Activated CD4-positive, alpha-beta T cell treated with anti-CD3 and anti-CD28 coated beads, Interleukin-2, amount 50 U/mL, for 4 hours (primary cell): Measurements from ENCODE around the gene CRYBB2.
"Not testable (repeated sequence)": the region's sequence is repeated elsewhere in the genome, so short reads cannot be mapped to it uniquely, and the experiment has no call there.

Experiments
- DNase-seq, 2 experiments: peaks; one replicate each; pipeline ENCODE4 v3.0.0-alpha.2; 2020

Gene CRYBB2

GRCh38 chr22:25236417-25236816 lies 17.0 kb downstream of the CRYBB2 start:
- DNase-seq = no peak

DNA sequence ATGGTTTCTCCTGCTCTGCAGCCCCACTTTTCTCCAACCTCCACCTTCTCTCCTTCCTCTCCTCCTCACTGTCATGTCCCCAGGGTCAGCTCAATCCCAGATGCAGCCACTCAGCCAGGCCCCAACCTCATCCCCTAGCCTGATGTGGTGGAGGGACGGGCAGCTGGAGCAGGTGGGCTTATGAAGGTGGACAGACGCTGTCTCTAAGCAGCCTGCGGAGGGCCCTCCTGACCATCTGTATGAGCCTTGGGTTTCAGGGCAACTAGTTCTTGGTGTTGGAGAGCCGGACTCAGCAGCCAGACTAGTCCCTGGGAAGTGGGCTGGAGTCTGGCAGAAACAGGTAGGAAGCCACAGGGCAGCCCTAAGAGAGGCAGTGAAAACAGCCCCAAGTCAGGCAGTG lies 18.1 kb downstream of the CRYBB2 start:
- DNase-seq = no peak

GRCh38 chr22:25238058-25238457 lies 18.6 kb downstream of the CRYBB2 start:
- not testable (repeated sequence) for DNase-seq

DNA sequence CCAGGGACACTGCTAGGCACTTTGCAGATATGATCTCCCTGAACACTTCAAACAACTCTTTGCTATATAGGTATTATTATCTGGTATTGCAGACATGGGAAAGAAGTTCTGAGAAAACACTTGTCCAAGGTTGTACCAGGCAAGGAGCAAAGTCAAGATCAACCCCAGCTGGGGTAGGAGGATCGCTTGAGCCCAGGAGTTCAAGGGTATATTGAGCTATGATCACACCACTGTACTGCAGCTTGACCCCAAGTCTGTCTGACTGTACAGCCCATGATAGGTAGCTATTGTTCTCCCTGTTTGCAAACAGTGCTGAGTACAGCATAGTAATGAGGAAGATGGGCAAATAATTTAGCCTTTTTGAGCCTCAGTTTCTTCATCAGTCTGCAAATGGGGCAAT lies 35.7 kb downstream of the CRYBB2 start:
- DNase-seq = not testable (repeated sequence)

DNA sequence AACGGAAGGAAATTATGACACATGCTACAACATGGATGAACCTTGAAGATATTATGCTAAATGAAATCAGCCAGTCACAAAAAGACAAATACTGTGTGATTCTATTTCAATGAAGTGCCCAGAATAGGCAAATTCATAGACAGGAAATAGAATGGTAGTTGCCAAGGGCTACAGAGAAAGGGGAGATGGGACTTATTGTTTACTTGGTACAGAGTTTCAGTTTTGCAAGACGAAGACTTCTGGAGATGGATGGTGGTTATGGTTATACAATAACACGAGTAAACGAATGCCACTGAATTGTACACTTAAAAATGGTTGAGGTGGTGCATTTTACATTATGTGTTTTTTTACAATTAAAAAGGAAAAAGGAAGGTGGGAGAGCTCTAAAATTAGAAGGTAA lies 48.1 kb downstream of the CRYBB2 start:
- DNase-seq = not testable (repeated sequence)

DNA sequence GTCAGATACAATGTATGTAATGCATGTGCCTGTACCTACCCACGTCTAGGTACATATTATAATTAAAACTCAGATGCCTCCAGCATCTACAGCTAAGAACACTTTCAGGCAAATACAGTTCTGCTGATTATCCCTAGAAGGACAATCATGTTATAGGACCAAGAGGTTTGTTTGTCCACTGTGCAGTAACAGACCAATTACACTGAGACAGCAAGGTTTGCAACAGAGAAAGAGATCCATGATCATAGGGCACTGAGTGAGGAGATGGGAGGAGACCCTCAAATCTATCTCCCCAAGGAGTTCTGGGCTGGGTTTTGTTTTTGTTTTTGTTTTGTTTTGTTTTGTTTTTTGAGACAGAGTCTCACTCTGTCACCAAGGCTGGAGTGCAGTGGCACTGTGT lies 49.5 kb downstream of the CRYBB2 start:
- DNase-seq = not testable (repeated sequence)

- DNase-seq = not testable (repeated sequence)
Observed at GRCh38 chr22:25270061-25270460, 50.6 kb downstream of the CRYBB2 start.

- not testable (repeated sequence) for DNase-seq
Observed at GRCh38 chr22:25273231-25273630, 53.8 kb downstream of the CRYBB2 start.

DNA sequence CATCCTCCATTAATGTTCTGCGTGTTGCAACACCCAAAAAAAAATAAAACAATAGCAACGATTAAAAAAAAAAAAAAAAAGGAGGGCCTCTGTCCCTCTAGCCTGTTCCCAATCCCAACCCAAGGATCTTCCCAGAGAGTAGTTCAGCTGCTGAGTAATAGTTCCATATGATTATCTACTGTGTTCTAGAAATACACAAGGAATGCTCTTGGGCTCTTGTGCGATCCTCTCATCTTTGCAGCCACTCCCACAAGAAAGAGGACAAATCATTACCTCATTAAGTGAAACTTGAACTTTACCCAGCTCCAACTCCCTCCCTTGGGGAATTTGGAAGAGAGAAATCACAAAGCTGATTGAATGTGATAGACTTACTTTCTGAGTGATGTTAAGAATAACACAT lies 54.5 kb downstream of the CRYBB2 start:
- DNase-seq = not testable (repeated sequence)

GRCh38 chr22:25280118-25280517 lies 60.7 kb downstream of the CRYBB2 start:
- not testable (repeated sequence) for DNase-seq
